Measurements from ENCODE around the gene GDF10.

GDF10 gene

GRCh38 chr10:47299611-47300428 is at the start of gene GDF10:
GDF10 (plus strand) TSS chr10:47300197; CDS start chr10:47300652, 455 bp downstream.
- no peak for DNase-seq

GRCh38 chr10:47252093-47252780 is 47.8 kb upstream of the GDF10 start:
- no peak for DNase-seq

- DNase-seq: no peak
Measured at GRCh38 chr10:47253030-47253637, 46.9 kb upstream of the GDF10 start.

- no peak for DNase-seq
Measured at GRCh38 chr10:47253651-47254375, 46.2 kb upstream of the GDF10 start.

GRCh38 chr10:47254611-47255010 is 45.4 kb upstream of the GDF10 start:
- no peak for DNase-seq

GRCh38 chr10:47255033-47255813 is 44.8 kb upstream of the GDF10 start:
- no peak for DNase-seq

GRCh38 chr10:47255866-47256265 is 44.1 kb upstream of the GDF10 start:
- no peak for DNase-seq

- DNase-seq: peak; percentile 17
Measured at GRCh38 chr10:47256751-47257336, 43.2 kb upstream of the GDF10 start.

GRCh38 chr10:47257396-47258120 is 42.4 kb upstream of the GDF10 start:
- no peak for DNase-seq

GRCh38 chr10:47258921-47259320 is 41.1 kb upstream of the GDF10 start:
- DNase-seq: no peak

- no peak for DNase-seq
Measured at GRCh38 chr10:47259466-47259865, 40.5 kb upstream of the GDF10 start.

- DNase-seq: no peak
Measured at GRCh38 chr10:47260505-47261111, 39.4 kb upstream of the GDF10 start.

- DNase-seq: no peak
Measured at GRCh38 chr10:47261121-47261520, 38.9 kb upstream of the GDF10 start.

- DNase-seq: no peak
Measured at GRCh38 chr10:47261556-47261955, 38.4 kb upstream of the GDF10 start.

- DNase-seq: no peak
Measured at GRCh38 chr10:47262606-47263533, 37.1 kb upstream of the GDF10 start.

GRCh38 chr10:47264797-47265281 is 35.2 kb upstream of the GDF10 start:
- no peak for DNase-seq

GRCh38 chr10:47266602-47267001 is 33.4 kb upstream of the GDF10 start:
- DNase-seq: no peak

GRCh38 chr10:47268696-47269095 is 31.3 kb upstream of the GDF10 start:
- no peak for DNase-seq

- DNase-seq: no peak
Measured at GRCh38 chr10:47269294-47269693, 30.7 kb upstream of the GDF10 start.

Measured in NK-92 treated with Interleukin-12 subunit alpha and Interleukin-12 subunit beta, amount 100 ng/mL, for 24 hours (cell line).